ENCODE results near the gene TBX20. TPM values are rescaled to one million over a fixed set of nuclear protein-coding genes. Genes with fewer than 3 reads are reported as not detected.
"Not testable (repeated sequence)": the region's sequence is repeated elsewhere in the genome, so short reads cannot be mapped to it uniquely, and the experiment has no call there.

The TBX20 gene
- polyA plus RNA-seq, 4 donors: 0.16 TPM; not detected in 3

DNA sequence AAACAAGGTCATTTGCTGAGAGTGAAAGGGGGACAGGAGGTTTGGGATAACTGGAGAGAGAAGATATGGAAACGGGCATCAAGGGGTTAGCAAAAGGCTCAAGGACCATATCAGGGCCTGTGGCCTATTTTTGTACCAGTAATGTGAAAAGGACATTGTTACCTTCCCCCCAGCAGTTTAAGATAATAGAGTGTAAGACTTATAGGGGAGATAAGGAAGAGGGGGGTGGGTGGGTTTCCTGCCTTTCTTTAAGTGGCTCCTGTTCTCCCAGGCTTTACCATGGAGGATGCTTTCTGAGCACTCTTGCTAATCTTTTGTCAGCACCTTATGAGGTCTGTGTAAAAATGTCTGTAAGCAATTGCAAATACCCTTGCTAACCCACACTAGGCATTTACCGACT, 80.7 kb downstream of the TBX20 start:
- DNase-seq (ENCODE audit: low read depth in 4 of 4, low spot score in 3 of 4): not testable (repeated sequence)

DNA sequence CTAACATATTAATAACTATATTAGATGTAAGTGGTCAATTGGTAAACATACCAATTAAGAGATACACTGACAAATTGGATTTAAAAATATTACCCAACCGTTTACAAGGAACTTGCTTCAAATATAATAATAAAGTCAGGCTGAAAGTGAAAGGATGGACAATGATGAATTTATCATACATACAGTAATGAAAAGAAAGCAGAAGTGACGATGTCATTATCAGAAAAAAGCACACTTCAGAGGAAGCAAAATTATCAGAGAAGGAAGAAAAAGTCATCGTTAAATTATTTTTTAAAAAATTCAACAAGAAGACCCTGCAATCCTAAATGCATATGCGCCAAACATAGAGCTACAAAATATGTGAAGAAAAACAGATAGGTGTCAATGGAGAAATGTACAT, 81.8 kb downstream of the TBX20 start:
- not testable (repeated sequence) for DNase-seq (ENCODE audit: low read depth in 4 of 4, low spot score in 3 of 4)

DNA sequence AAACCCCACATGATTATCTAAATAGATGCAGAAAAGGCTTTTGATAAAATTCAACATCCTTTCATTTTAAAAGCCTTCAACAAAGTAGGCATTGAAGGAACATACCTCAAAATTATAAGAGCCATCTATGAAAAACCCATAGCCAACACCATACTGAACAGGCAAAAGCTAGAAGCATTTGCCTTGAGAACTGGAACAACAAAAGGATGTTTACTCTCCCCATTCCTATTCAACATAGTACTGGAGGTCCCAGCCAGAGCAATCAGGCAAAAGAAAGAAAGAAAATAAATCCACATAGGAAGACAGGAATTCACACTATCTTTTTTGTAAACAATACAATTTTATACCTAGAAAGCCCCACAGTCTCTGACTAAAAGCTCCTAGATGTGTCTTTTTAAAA, 86.2 kb downstream of the TBX20 start:
- DNase-seq (ENCODE audit: low read depth in 4 of 4, low spot score in 3 of 4): not testable (repeated sequence)

DNA sequence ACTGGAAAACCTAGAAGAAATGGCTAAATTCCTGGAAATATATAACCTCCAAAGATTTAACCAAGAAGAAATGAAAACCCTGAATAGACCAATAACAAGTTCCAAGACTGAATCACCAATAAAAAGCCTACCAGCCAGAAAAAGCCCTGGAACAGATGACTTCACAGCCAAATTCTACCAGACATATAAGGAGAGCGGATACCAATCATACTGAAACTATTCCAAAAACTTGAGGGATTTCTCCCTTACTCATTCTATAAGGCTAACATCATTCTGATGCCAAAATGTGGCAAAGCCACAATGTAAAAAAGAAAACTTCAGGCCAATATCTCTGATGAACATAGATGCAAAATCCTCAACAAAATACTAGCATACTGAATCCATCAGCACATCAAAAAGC, 86.7 kb downstream of the TBX20 start:
- DNase-seq (ENCODE audit: low read depth in 4 of 4, low spot score in 3 of 4): not testable (repeated sequence)

DNA sequence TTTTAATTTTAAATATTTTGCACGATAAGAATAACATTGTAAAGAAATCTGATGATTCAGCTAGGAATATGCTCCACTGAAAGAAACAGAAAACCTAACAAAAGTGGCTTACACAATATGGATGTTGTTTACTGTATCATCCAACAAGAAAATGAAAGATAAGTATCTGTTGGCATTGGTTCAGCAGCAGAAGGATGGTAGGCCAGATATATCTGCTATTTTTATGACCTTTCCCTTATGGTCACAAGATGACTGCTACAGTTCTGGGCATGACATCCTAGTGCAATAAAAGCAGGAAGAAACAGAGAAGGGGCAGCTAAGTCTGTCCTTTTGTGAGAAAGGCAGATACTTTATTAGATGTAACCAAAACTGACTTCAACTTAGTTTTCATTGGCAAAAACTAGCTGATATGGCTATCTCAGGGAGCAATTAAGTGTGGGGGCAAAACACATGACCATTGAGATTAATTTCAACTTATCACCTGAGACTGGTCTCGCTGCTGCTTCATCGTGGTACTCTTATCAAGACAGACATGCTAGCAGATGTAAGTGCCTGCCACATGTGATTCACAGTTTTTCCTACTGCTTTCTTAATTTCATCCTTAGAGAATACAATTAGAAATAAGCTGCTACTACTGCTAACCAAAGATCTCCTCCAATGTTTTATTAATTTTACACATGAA, 92.7 kb downstream of the TBX20 start:
- DNase-seq (ENCODE audit: low read depth in 4 of 4, low spot score in 3 of 4): not testable (repeated sequence)

Other genes starting within 250 kb of the TBX20 start
- gene DPY19L1, start 216.6 kb downstream of the TBX20 start, polyA plus RNA-seq (ENCODE audit: insufficient read length in 4 of 4): 10 to 100 TPM; 26.2 to 39.9 (median 37.3) TPM